ENCODE results near the gene EHMT2.

The EHMT2 gene

GRCh38 chr6:31874836-31875572, 22.5 kb downstream of the EHMT2 start:
- Histone ChIP-seq H3K4me3 (ENCODE audit: low read depth, low read length) (no peak overlapping the region), H3K4me1 (ENCODE audit: control insufficient read depth, insufficient read depth, low read length) (no peaks in the 10 kb centered on the region; the same call in 1 of the 2 replicates), H3K9me3 (ENCODE audit: control insufficient read depth, insufficient read depth, low read depth, low read length) (no peaks in the 10 kb centered on the region), H3K36me3 (ENCODE audit: control insufficient read depth in 2 of 2, insufficient read depth in 1 of 2, low read length in 2 of 2) (peaks cover 0 to 6% of the 10 kb centered on the region in 2 experiments), H3K27ac (ENCODE audit: extremely low read depth, low read depth, low read length) (no peak overlapping the region)
- no peak for TF ChIP-seq ZNF132 (tag by site-specific recombination; IDR thresholded peaks at IDR 0.05; ENCODE audit: borderline replicate concordance)
- peak; percentile 54 for TF ChIP-seq ZNF341 (tag by site-specific recombination; IDR thresholded peaks at IDR 0.05; ENCODE audit: low read depth)
- CTCF ChIA-PET = interaction anchor here (1.2 to 3.2 kb wide), 2 partner anchors 12 to 14 kb away, joined by 7 to 19 read pairs; no protein-coding TSS in a partner anchor
- POLR2A ChIA-PET = interaction anchor here (1.1 to 2.9 kb wide), 3 partner anchors 11 to 47 kb away, joined by 6 to 10 read pairs (median 8); partner anchors contain the start of genes HSPA1B and NEU1

DNA sequence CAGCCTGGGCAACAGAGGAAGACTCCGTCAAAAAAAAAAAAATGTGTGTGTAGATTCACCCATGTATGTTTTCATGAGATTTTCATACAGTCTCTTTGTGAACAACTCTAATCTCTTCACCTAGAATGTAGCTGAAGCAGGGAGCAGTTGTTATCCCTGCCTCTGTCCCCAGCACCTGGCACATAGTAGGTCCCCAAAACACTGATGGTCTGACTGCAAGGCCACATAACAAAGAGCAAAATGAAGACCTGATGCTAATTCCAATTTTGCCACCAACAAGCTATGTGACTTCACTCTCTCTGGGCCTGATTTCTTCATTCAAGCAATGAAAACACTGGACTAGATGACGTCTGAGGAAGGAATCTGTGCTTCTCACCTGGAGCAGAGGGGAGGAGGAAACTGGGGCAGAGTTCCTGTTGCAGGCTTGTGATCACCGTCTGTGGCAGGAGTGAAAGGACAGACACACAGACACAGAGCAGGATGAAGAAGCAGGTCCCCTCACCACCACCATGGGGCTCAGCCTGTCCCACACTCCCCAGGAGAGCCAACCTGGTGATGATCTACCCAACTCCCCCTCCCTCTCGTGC, 23.3 kb downstream of the EHMT2 start:
- Histone ChIP-seq H3K4me1 (ENCODE audit: control insufficient read depth, insufficient read depth, low read length) (no peaks in the 10 kb centered on the region; the same call in 1 of the 2 replicates), H3K9me3 (ENCODE audit: control insufficient read depth, insufficient read depth, low read depth, low read length) (no peaks in the 10 kb centered on the region), H3K4me3 (ENCODE audit: low read depth, low read length) (no peak overlapping the region), H3K36me3 (ENCODE audit: control insufficient read depth in 2 of 2, insufficient read depth in 1 of 2, low read length in 2 of 2) (no peaks in the 10 kb centered on the region; a peak in 1 of 3 replicates), H3K27ac (ENCODE audit: extremely low read depth, low read depth, low read length) (no peak overlapping the region)
- TF ChIP-seq ZNF214 (tag by site-specific recombination; IDR thresholded peaks at IDR 0.05; ENCODE audit: borderline replicate concordance) (no peak), ZNF791 (tag by site-specific recombination; IDR thresholded peaks at IDR 0.05) (no peak)
- POLR2A ChIA-PET = interaction anchor here (0.7 to 2.9 kb wide), 2 partner anchors 47 to 66 kb away, joined by 3 to 10 read pairs; partner anchors contain the start of gene HSPA1B
- CTCF ChIA-PET = interaction anchor here (0.6 to 3.2 kb wide), 4 partner anchors 14 to 87 kb away, joined by 3 to 19 read pairs (median 5); no protein-coding TSS in a partner anchor

DNA sequence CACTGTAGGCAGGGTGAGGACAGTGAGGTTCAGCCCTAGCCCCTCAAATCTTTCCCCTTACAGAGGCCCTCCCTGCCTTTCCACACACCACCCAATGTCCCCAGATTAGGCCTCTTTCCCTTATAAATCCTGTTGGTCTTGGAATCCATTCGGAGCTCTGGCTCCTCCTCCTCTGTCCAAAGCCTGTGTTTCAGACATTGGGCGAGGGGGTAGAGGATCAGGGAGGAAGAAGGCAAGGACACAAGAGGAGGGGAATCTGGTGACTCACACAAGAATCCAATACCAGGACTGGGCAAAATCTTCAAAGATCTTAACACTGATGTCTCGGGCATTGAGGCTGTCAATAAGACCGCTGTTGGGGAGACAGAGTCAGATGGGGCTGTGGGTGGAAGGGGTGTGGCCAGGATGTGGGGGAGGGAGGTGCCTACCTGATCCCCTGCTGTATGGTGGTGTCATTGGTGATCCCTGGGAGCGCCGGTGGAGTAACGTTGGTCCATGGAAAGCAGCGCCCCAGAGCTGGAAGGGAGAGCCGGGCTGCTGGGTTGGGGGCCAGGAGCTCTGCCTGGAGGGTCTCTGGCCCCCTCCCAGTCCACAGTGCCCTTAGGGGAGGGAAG, 26.3 kb downstream of the EHMT2 start:
- H3K27ac ChIP-seq (ENCODE audit: extremely low read depth, low read depth, low read length) = no peak overlapping the region
- TF ChIP-seq ZFHX2 (tag by site-specific recombination; conservative IDR thresholded peaks at IDR 0.05) (no peak), ZBTB8A (tag by site-specific recombination; IDR thresholded peaks at IDR 0.05) (no peak), EGR2 (tag by site-specific recombination; IDR thresholded peaks at IDR 0.05; ENCODE audit: low read depth) (peak; percentile 46; the same call in 1 of the 2 replicates), ZNF335 (tag by site-specific recombination; conservative IDR thresholded peaks at IDR 0.05) (no peak), ZNF560 (tag by site-specific recombination; IDR thresholded peaks at IDR 0.05; ENCODE audit: borderline replicate concordance) (no peak), PRDM10 (tag by site-specific recombination; IDR thresholded peaks at IDR 0.05) (peak; percentile 79)
- no peak overlapping the region for H3K4me3 ChIP-seq (ENCODE audit: low read depth, low read length)
- H3K4me1 ChIP-seq (ENCODE audit: control insufficient read depth, insufficient read depth, low read length) = peaks cover 2% of the 10 kb centered on the region; the same call in 1 of the 2 replicates
- no peaks in the 10 kb centered on the region for H3K36me3 ChIP-seq (ENCODE audit: control insufficient read depth in 2 of 2, insufficient read depth in 1 of 2, low read length in 2 of 2)
- CTCF ChIA-PET = interaction anchor here (1.5 kb wide), 1 partner anchor 17 kb away, joined by 3 read pairs; no protein-coding TSS in a partner anchor
- no peaks in the 10 kb centered on the region for H3K9me3 ChIP-seq (ENCODE audit: control insufficient read depth, insufficient read depth, low read depth, low read length)
- POLR2A ChIA-PET = interaction anchor here (1.5 to 2.0 kb wide), 2 partner anchors 8 to 44 kb away, joined by 4 to 8 read pairs; partner anchors contain the start of genes HSPA1B and NEU1

- H3K9me3 ChIP-seq (ENCODE audit: control insufficient read depth, insufficient read depth, low read depth, low read length) = no peaks in the 10 kb centered on the region
- peaks cover 2% of the 10 kb centered on the region; the same call in 1 of the 2 replicates for H3K4me1 ChIP-seq (ENCODE audit: control insufficient read depth, insufficient read depth, low read length)
- ChIA-PET POLR2A (no interaction called here), CTCF (no interaction called here)
- no peaks in the 10 kb centered on the region for H3K36me3 ChIP-seq (ENCODE audit: control insufficient read depth in 2 of 2, insufficient read depth in 1 of 2, low read length in 2 of 2)
- no peak overlapping the region for H3K4me3 ChIP-seq (ENCODE audit: low read depth, low read length)
- no peak overlapping the region for H3K27ac ChIP-seq (ENCODE audit: extremely low read depth, low read depth, low read length)
- TF ChIP-seq, protein P1, sequence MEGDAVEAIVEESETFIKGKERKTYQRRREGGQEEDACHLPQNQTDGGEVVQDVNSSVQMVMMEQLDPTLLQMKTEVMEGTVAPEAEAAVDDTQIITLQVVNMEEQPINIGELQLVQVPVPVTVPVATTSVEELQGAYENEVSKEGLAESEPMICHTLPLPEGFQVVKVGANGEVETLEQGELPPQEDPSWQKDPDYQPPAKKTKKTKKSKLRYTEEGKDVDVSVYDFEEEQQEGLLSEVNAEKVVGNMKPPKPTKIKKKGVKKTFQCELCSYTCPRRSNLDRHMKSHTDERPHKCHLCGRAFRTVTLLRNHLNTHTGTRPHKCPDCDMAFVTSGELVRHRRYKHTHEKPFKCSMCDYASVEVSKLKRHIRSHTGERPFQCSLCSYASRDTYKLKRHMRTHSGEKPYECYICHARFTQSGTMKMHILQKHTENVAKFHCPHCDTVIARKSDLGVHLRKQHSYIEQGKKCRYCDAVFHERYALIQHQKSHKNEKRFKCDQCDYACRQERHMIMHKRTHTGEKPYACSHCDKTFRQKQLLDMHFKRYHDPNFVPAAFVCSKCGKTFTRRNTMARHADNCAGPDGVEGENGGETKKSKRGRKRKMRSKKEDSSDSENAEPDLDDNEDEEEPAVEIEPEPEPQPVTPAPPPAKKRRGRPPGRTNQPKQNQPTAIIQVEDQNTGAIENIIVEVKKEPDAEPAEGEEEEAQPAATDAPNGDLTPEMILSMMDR (tag by site-specific recombination; IDR thresholded peaks at IDR 0.05) = peak; percentile 42; the same call in 1 of the 2 replicates
- TF ChIP-seq ZNF785 (tag by site-specific recombination; IDR thresholded peaks at IDR 0.05) (no peak), ZNF146 (tag by site-specific recombination; IDR thresholded peaks at IDR 0.05) (peak; percentile 96), ZNF48 (tag by site-specific recombination; IDR thresholded peaks at IDR 0.05) (no peak), ZNF341 (tag by site-specific recombination; IDR thresholded peaks at IDR 0.05; ENCODE audit: low read depth) (0 out of 2 replicates have a peak, but pooled peaks have one; percentile 14), ZNF530 (tag by site-specific recombination; IDR thresholded peaks at IDR 0.05; ENCODE audit: low read depth) (no peak)
These were observed 27.0 kb downstream of the EHMT2 start for GRCh38 chr6:31870385-31870921.
